ENCODE data around the gene CDC37L1.
A peak's percentile ranks its signal among the peaks of the same experiment; 100 is the strongest.
"Not testable (repeated sequence)": the region's sequence is repeated elsewhere in the genome, so short reads cannot be mapped to it uniquely, and the experiment has no call there.

The CDC37L1 gene

DNA sequence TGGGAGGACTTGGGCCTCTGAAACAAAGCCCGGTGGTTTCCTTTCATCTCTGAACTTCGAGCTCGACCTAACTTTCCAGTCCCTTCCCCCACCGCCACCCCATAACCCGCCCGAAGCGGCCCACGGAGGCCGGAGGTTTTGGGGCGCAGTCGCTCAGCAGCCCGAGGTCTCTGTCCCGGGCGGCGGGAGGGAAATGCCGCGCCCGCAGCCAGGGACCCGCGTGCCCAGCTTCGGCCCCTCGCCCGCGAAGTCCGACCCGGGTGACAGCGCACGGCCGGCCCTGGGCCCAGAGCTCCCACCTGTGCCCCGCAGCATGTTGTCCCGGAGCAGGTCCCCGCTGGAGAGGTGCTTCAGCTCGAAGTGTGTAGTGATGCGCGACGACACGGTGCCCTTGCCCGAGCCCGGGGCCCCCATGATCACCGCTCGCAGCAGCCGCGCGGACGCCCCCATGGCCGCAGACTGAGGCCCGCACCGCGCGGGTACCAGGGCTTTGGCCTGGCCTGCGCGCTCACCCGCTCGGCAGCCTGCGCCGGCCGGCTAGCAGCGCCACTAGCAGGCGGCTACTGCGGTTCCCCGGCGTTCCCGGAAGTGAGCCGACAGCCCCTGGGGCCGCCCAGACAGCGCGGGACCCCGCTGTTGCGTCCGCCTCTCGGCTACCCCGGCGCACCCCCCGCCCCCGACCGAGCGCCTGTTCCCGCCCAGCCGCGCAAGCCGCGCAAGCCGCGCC is 61.4 kb downstream of the CDC37L1 start, which contains the start of gene AK3:
Gene AK3 (minus strand): TSS at position 565 of the 727 bp plus-strand sequence. CDS start 115 bp downstream, at position 450.
- TF ChIP-seq GATA1 (IDR thresholded peaks at IDR 0.05; ENCODE audit: low read depth, low read length), result no peak
- peak; percentile 87 for TF ChIP-seq POLR2A (IDR thresholded peaks at IDR 0.05; ENCODE audit: low read length)

DNA sequence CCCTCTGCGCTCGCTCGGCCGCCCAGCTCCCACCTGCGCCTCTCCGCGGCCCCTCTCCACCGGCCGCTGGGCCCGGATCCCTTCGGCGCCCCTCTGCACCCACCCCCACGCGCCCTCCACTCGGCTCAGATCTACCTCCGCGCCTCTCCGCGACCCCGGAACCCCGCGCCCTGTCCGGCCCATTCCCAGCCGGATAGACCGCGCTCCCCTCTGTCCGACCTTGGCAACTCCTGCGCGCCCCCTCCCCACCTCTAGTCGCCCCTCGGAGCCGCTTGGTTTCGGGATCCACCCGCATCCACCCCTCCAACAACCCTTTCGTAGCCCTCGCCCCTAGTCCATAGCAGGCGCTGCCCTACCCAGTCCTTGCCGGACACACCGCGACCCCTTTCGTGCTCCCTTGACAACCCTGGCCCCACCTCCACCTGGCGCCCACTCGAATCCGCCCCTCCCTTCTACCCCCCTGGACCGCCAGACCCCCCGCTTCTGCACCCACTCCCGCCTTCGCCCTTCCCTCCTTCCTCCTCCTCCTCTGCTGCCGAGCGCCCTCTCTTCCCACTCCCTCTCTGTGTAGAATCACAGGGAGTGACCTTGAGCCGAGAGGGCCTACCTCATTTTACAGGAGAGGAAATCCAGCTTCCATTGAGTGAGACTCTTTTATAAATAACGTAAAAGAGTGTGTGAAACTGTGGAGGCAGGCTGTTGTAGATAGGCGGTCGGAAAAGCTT is 62.2 kb downstream of the CDC37L1 start:
- peak; percentile 51 to 59 for DNase-seq
- TF ChIP-seq GATA1 (IDR thresholded peaks at IDR 0.05; ENCODE audit: low read depth, low read length) (no peak), POLR2A (IDR thresholded peaks at IDR 0.05; ENCODE audit: low read length) (no peak)

More for the DNA sequence above, 61.4 kb downstream of the CDC37L1 start, which contains the start of gene AK3:
- DNase-seq, result peak; percentile 91 to 94

DNA sequence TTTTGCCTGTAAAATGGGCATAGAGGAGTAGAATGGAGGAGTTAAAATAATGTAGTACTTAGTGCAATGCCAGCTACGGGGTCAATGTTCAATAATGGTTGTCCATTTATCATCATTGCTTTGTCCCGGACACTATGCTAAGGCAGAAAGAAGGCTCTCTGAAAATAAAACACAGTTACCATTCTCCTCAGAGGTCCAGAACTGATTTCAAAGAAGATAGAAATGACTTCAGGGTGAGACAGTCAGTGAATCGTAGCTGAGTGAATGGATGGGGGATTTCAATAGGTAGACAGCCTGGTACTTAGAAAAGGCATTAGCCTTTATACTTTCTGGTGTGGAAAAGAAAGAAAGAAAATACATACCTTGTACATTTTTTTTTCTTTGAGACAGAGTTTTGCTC is 62.9 kb downstream of the CDC37L1 start:
- DNase-seq, result no peak
- TF ChIP-seq POLR2A (IDR thresholded peaks at IDR 0.05; ENCODE audit: low read length), result no peak
- no peak for TF ChIP-seq GATA1 (IDR thresholded peaks at IDR 0.05; ENCODE audit: low read depth, low read length)

DNA sequence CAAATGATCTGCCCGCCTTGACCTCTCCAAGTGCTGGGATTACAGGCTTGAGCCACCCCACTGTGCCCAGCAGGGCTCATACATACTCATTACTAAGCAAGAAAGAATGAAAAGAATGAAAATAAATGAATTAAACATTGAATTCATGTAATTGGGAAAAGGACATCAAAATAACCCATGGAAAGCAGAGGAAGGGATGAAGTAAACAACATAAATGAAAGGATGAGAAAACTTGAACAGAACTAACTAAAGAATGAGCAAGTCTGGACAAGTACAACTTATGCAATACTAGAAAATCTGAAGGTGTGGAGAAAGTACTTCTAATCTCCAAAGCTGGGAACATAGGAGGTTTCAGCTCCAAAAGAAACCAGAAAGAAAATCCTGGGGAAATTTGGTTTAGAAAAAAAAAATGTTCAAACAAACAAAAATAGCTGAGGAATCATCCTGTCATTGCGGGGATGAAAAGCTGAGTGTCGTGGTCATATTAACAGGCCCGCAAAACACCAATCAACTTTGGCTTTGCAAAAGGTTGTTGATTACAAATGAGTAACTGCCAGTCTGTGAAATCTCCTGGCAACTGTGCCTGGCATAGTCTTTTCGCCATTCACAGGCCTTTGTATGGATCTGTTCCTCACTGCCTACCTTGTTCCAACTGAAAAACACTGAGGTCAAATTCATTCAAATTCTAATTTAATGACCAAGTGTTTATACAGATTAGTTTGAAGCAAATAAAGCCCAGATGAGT is 63.9 kb downstream of the CDC37L1 start:
- no peak for TF ChIP-seq POLR2A (IDR thresholded peaks at IDR 0.05; ENCODE audit: low read length)
- TF ChIP-seq GATA1 (IDR thresholded peaks at IDR 0.05; ENCODE audit: low read depth, low read length), result no peak
- no peak for DNase-seq

DNA sequence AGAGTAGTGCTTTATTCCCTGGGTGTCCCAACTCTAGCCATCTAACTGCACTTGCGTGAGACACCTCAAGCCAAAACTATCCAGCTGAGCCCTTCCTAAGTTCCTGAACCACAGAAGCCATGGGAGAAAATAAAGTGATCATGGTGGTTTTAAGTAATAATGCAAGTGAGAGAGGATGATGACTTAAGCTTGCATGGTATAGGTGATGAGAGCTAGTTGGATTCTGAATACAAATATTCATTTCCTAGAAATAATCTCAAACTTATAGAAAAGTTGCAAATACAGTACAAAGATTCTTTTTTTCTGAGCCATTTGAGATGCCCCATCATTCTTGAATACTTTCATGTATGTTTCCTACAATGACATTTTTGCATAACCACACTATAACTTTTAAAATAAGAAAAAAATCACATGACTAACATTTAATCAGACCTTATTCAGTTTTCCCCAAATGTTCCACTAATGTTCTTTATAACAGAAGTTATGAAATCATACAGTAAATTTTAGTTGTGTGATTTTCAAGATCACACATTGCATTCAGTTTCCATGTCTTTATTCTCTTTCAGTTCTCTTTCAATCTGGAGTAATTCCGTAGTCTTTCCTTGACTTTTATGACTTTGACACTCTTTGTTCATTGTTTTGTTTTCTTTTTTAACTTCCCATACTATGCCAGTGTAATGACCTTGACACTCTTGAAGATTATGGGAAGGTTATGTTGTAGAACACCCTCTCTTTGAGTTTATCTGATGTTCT is 67.1 kb downstream of the CDC37L1 start:
- DNase-seq, result no peak
- TF ChIP-seq GATA1 (IDR thresholded peaks at IDR 0.05; ENCODE audit: low read depth, low read length), result no peak
- no peak for TF ChIP-seq POLR2A (IDR thresholded peaks at IDR 0.05; ENCODE audit: low read length)

DNA sequence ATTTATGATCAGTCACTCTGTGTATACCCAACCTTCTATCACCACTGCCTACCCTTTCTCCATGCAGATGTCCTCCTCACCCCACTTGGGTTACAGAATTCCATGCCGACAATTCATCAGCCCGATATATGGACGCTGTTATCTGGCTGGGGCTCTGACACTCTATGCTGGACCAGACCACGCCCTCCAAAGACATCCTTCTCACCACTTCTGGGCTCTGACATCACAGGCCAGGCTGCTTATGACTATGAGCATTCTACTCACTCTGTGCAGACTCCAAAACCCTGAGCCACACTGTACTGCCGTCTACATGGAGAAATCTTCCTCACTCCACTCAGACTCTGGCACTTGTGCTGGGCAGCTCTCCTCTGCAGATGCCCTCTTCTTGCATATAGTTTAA is 69.2 kb downstream of the CDC37L1 start:
- no peak for DNase-seq
- TF ChIP-seq POLR2A (IDR thresholded peaks at IDR 0.05; ENCODE audit: low read length) (no peak), GATA1 (IDR thresholded peaks at IDR 0.05; ENCODE audit: low read depth, low read length) (no peak)

DNA sequence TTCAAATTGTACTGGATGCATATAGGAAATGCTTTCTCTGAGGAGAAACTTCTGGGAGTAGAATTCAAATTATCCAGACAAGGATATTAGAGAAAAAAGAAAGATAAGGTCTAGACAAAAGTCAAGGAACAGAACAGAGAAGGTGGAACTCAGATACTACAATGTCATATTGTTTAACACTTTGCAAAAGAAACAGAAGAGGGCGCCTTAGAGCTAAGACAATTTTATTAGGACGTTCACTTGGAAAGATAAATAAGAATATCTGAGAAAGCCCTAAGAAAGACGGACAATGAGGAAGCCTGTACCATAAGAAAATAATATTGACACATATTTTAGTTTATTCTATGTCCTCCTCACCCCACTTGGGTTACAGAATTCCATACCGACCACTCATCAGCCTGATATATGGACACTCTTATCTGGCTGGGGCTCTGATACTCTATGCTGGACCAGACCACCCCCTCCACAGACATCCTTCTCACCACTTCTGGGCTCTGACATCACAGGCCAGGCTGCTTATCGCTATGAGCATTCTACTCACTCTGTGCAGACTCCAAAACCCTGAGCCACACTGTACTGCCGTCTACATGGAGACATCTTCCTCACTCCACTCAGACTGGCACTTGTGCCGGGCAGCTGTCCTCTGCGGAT is 70.8 kb downstream of the CDC37L1 start:
- peak; percentile 63 to 81 for DNase-seq
- TF ChIP-seq POLR2A (IDR thresholded peaks at IDR 0.05; ENCODE audit: low read length), result no peak
- TF ChIP-seq GATA1 (IDR thresholded peaks at IDR 0.05; ENCODE audit: low read depth, low read length), result no peak

DNA sequence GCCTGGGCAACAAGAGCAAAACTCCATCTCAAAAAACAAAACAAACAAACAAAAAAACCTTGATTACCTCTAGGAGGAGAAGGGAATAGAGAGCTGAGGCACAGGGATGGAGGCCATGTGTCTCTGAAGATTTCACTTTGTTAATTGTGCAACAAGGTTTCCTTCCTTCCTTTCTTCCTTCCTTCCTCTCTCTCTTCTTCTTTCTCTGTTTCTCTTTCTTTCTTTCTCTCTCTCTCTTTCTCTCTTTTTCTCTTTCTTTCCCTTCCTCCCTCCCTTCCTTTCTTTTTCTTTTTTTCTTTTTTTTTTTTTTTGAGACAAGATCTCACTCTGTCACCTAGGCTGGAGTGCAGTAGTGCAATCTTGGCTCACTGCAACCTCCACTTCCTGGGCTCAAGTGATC is 75.2 kb downstream of the CDC37L1 start:
- DNase-seq, result not testable (repeated sequence)

DNA sequence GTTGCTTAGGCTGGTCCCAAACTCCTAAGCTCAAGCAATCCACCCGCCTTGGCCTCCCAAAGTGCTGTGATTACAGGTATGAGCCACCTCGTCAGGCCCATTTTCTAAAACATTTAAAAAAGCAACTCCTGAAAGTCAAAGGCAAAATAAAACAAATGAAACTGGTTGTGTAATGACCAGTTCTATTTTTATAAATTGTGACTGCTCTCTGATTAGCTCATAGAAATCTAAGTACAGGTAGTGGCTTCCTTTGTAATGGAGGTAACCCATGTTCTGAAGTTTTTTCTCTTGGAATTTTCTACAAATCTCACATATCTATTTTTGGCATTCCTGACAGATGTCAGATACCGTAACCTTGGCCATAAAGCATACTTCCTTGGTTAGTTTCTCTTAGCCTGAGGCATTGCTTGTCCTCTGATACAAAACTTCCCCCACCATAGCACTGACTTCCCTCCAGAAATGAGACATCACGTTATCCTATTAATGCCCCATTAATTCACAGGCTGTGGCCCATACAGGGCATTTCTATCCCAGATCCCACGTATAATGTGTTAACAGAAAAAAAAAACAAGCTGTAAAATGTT is 75.7 kb downstream of the CDC37L1 start:
- DNase-seq, result no peak
- TF ChIP-seq POLR2A (IDR thresholded peaks at IDR 0.05; ENCODE audit: low read length), result no peak
- TF ChIP-seq GATA1 (IDR thresholded peaks at IDR 0.05; ENCODE audit: low read depth, low read length), result no peak

DNA sequence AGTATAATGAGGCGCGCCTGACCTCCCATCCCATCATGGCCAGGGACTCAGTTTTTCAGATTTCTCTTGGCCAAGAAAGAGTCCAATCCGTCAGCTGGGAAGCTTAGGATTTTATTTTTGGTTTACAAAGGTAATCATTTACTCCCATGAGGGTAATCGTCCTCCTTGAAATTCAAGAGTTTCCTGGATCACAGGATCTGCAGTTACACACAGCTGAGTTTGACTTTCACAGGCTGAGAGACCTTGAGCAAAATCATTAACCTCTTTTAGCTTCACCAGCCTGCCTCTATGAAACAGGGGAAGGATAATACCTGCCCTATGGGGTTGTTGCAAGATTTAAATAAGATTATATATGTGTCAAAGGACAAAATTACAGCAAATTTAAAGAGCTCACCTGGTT is 77.1 kb downstream of the CDC37L1 start:
- no peak for TF ChIP-seq POLR2A (IDR thresholded peaks at IDR 0.05; ENCODE audit: low read length)
- DNase-seq, result no peak

Data from erythroblast (primary cell).